ENCODE results near the gene NAP1L1. TPM values are rescaled to one million over a fixed set of nuclear protein-coding genes. Genes with fewer than 3 reads are reported as not detected.

Gene NAP1L1
- total RNA-seq, 1 donor from 2014 or later = 429 TPM

GRCh38 chr12:76047742-76048141, 36.7 kb downstream of the NAP1L1 start:
- TF ChIP-seq CTCF (IDR thresholded peaks at IDR 0.05) = no peak
- peaks cover 68% of the 10 kb centered on the region for H3K36me3 ChIP-seq
- H3K9me3 ChIP-seq = no peaks in the 10 kb centered on the region
- DNase-seq = no peak
- H3K4me1 ChIP-seq = no peaks in the 10 kb centered on the region
- intact Hi-C loops (cut with DNase I) = no loop called here
- ATAC-seq = no peak
- H3K4me3 ChIP-seq = no peak overlapping the region
- H3K27me3 ChIP-seq (ENCODE audit: low read depth) = no peaks in the 10 kb centered on the region
- H3K27ac ChIP-seq = no peak overlapping the region

- H3K4me1 ChIP-seq = no peaks in the 10 kb centered on the region
- H3K9me3 ChIP-seq = no peaks in the 10 kb centered on the region
- no peak for DNase-seq
- peak; percentile 35 to 59 for ATAC-seq
- H3K36me3 ChIP-seq = peaks cover 61% of the 10 kb centered on the region
- H3K4me3 ChIP-seq = no peak overlapping the region
- no peak for TF ChIP-seq CTCF (IDR thresholded peaks at IDR 0.05)
- no peak overlapping the region for H3K27ac ChIP-seq
- intact Hi-C loops (cut with DNase I) = no loop called here
- H3K27me3 ChIP-seq (ENCODE audit: low read depth) = no peaks in the 10 kb centered on the region
These were observed 37.4 kb downstream of the NAP1L1 start for GRCh38 chr12:76047060-76047459.

- TF ChIP-seq CTCF (IDR thresholded peaks at IDR 0.05) = no peak
- Histone ChIP-seq H3K4me3 (no peak overlapping the region), H3K4me1 (no peaks in the 10 kb centered on the region), H3K9me3 (no peaks in the 10 kb centered on the region), H3K36me3 (peaks cover 24% of the 10 kb centered on the region), H3K27ac (no peak overlapping the region), H3K27me3 (ENCODE audit: low read depth) (no peaks in the 10 kb centered on the region)
- no peak for DNase-seq
- no peak for ATAC-seq
- intact Hi-C loops (cut with DNase I) = no loop called here
These were observed 41.1 kb downstream of the NAP1L1 start for GRCh38 chr12:76043377-76043776.

GRCh38 chr12:76042147-76042546, 42.3 kb downstream of the NAP1L1 start:
- peaks cover 20% of the 10 kb centered on the region for H3K36me3 ChIP-seq
- H3K27me3 ChIP-seq (ENCODE audit: low read depth) = no peaks in the 10 kb centered on the region
- intact Hi-C loops (cut with DNase I) = no loop called here
- H3K4me3 ChIP-seq = no peak overlapping the region
- H3K9me3 ChIP-seq = no peaks in the 10 kb centered on the region
- H3K4me1 ChIP-seq = peaks cover 6% of the 10 kb centered on the region
- no peak for TF ChIP-seq CTCF (IDR thresholded peaks at IDR 0.05)
- DNase-seq = no peak
- no peak overlapping the region for H3K27ac ChIP-seq
- ATAC-seq = no peak

- peaks cover 12% of the 10 kb centered on the region for H3K4me1 ChIP-seq
- no peak for TF ChIP-seq CTCF (IDR thresholded peaks at IDR 0.05)
- H3K27ac ChIP-seq = no peak overlapping the region
- H3K4me3 ChIP-seq = no peak overlapping the region
- H3K9me3 ChIP-seq = no peaks in the 10 kb centered on the region
- peak in 1 of 2 donors; percentile 40 for ATAC-seq
- no peak for DNase-seq
- H3K36me3 ChIP-seq = peaks cover 20% of the 10 kb centered on the region
- intact Hi-C loops (cut with DNase I) = no loop called here
- H3K27me3 ChIP-seq (ENCODE audit: low read depth) = no peaks in the 10 kb centered on the region
These were observed 43.1 kb downstream of the NAP1L1 start for GRCh38 chr12:76041406-76041805.

- ATAC-seq = no peak
- no peak for DNase-seq
- intact Hi-C loops (cut with DNase I) = no loop called here
- Histone ChIP-seq H3K4me3 (no peak overlapping the region), H3K27me3 (ENCODE audit: low read depth) (no peaks in the 10 kb centered on the region), H3K9me3 (no peaks in the 10 kb centered on the region), H3K36me3 (peaks cover 20% of the 10 kb centered on the region), H3K4me1 (peaks cover 12% of the 10 kb centered on the region), H3K27ac (no peak overlapping the region)
- no peak for TF ChIP-seq CTCF (IDR thresholded peaks at IDR 0.05)
These were observed 44.0 kb downstream of the NAP1L1 start for GRCh38 chr12:76040461-76040860.

All from lower lobe of right lung (tissue), 2 donors.